H1 (cell line): ENCODE results near the gene C2CD4D.

ENCODE experiments used
- CBX5 ChIP-seq: fragments of 300-800, 300-1000 bp; sonication (generic); IDR thresholded peaks from 2 replicates; pipeline ENCODE4 v1.7.1; 2016; ENCODE audit warnings: antibody characterized with exemption, low read length, low read depth
- CEBPB ChIP-seq: IDR thresholded peaks from 2 replicates; pipeline ENCODE4 v1.6.1; 2012; ENCODE audit warnings: low read depth, low read length
- HDAC2 ChIP-seq, 2 experiments: fragments of 300-600 bp in 1 of 2; sonication (generic) in 1 of 2; IDR thresholded peaks; 2 replicates each; pipeline ENCODE4 v1.6.1; 2011 to 2012; ENCODE audit warnings: low read depth in 2 of 2, low read length in 2 of 2, mild to moderate bottlenecking in 2 of 2, moderate library complexity in 2 of 2, borderline replicate concordance in 1 of 2, inconsistent platforms in 1 of 2
- HDAC6 ChIP-seq: IDR thresholded peaks from one replicate; pipeline ENCODE4 v1.7.1; 2012; ENCODE audit warnings: low read depth, mild to moderate bottlenecking, inconsistent platforms, low read length, moderate library complexity
- POLR2A ChIP-seq, 2 experiments: IDR thresholded peaks; 1 replicate in 1 of 2; 2 replicates in 1 of 2; pipeline ENCODE4 v1.6.1; 2011; ENCODE audit warnings: low read depth in 2 of 2, low read length in 2 of 2, mild to moderate bottlenecking in 2 of 2; ENCODE audit errors: control extremely low read depth in 1 of 2
- POLR2AphosphoS5 ChIP-seq: IDR thresholded peaks from 2 replicates; pipeline ENCODE4 v1.6.1; 2011; ENCODE audit warnings: low read depth, low read length
- RAD21 ChIP-seq, 2 experiments: IDR thresholded peaks in 1 of 2; conservative IDR thresholded peaks in 1 of 2; 2 replicates each; pipeline ENCODE4 v1.6.1; 2011; ENCODE audit warnings: low read depth in 2 of 2, low read length in 2 of 2, improper control_type of control experiment in 1 of 2, inconsistent platforms in 1 of 2, mild to moderate bottlenecking in 1 of 2, moderate library complexity in 1 of 2
- RFX5 ChIP-seq: IDR thresholded peaks from 2 replicates; pipeline ENCODE4 v1.6.1; 2011; ENCODE audit warnings: low read depth, low read length, improper control_type of control experiment, borderline replicate concordance
- SIN3A ChIP-seq, 2 experiments: IDR thresholded peaks in 1 of 2; conservative IDR thresholded peaks in 1 of 2; 2 replicates each; pipeline ENCODE4 v1.6.1; 2011 to 2012; ENCODE audit warnings: low read length in 2 of 2, improper control_type of control experiment in 1 of 2, low read depth in 1 of 2, mild to moderate bottlenecking in 1 of 2
- SP1 ChIP-seq: IDR thresholded peaks from 2 replicates; pipeline ENCODE4 v1.6.1; 2011; ENCODE audit warnings: low read depth, low read length
- ZNF274 ChIP-seq: IDR thresholded peaks from 2 replicates; pipeline ENCODE4 v1.7.0; 2012; ENCODE audit warnings: low read length, borderline replicate concordance; ENCODE audit errors: extremely low read depth
- TF ChIP-seq, protein P1 (sequence below), 3 experiments: IDR thresholded peaks; 1 replicate in 2 of 3; 2 replicates in 1 of 3; pipeline versions ENCODE4 v1.5.1 to v1.6.1; 2011; ENCODE audit warnings: low read length in 3 of 3, mild to moderate bottlenecking in 3 of 3, inconsistent platforms in 2 of 3, low read depth in 1 of 3, moderate library complexity in 1 of 3; ENCODE audit not compliant: insufficient read depth in 1 of 3; ENCODE audit errors: control extremely low read depth in 1 of 3

DNA sequence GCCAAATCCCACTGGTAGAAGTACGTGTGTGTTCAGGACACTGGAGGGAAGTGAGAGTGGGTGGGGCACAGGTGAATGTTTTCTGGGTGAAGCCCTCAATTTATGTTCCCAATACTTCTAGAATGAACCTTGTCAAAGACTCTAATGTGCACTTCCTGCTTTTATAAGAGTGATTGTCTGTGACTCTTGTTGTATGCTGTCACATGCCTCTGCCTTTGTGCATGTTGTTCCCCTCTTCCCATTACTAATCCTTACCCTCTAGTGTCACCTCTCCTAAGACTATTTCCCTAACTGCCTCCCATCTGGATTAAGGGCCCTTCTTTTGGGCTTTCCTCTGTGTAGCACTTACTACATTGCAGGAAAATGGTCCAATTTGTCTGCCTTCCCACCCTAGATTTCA lies 31.9 kb downstream of the C2CD4D start:
- TF ChIP-seq POLR2A (IDR thresholded peaks at IDR 0.05; ENCODE audit: control extremely low read depth in 1 of 2, low read depth in 2 of 2, low read length in 2 of 2) (no peak), HDAC6 (no peak), SIN3A (conservative IDR thresholded peaks at IDR 0.05 in 1 of 2, IDR thresholded peaks at IDR 0.05 in 1 of 2; ENCODE audit: low read depth in 1 of 2, low read length in 2 of 2) (no peak), CBX5 (no peak), ZNF274 (no peak), CEBPB (no peak), SP1 (no peak), RFX5 (no peak), HDAC2 (IDR thresholded peaks at IDR 0.05; ENCODE audit: borderline replicate concordance in 1 of 2, low read depth in 2 of 2, low read length in 2 of 2) (no peak), RAD21 (IDR thresholded peaks at IDR 0.05 in 1 of 2, conservative IDR thresholded peaks at IDR 0.05 in 1 of 2; ENCODE audit: low read depth in 2 of 2, low read length in 2 of 2) (no peak), POLR2AphosphoS5 (no peak)
- TF ChIP-seq, protein P1, sequence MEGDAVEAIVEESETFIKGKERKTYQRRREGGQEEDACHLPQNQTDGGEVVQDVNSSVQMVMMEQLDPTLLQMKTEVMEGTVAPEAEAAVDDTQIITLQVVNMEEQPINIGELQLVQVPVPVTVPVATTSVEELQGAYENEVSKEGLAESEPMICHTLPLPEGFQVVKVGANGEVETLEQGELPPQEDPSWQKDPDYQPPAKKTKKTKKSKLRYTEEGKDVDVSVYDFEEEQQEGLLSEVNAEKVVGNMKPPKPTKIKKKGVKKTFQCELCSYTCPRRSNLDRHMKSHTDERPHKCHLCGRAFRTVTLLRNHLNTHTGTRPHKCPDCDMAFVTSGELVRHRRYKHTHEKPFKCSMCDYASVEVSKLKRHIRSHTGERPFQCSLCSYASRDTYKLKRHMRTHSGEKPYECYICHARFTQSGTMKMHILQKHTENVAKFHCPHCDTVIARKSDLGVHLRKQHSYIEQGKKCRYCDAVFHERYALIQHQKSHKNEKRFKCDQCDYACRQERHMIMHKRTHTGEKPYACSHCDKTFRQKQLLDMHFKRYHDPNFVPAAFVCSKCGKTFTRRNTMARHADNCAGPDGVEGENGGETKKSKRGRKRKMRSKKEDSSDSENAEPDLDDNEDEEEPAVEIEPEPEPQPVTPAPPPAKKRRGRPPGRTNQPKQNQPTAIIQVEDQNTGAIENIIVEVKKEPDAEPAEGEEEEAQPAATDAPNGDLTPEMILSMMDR (IDR thresholded peaks at IDR 0.05; ENCODE audit: control extremely low read depth in 1 of 3, insufficient read depth in 1 of 3, low read depth in 1 of 3, low read length in 3 of 3) = no peak
